Hepatic stellate cell (primary cell): ENCODE measurements around the gene GLO1.
"Not testable (repeated sequence)": the region's sequence is repeated elsewhere in the genome, so short reads cannot be mapped to it uniquely, and the experiment has no call there.

Source experiments
- DNase-seq: peaks from one replicate; pipeline ENCODE4 v3.0.0; 2011; ENCODE audit warnings: low spot score

GLO1 gene

DNA sequence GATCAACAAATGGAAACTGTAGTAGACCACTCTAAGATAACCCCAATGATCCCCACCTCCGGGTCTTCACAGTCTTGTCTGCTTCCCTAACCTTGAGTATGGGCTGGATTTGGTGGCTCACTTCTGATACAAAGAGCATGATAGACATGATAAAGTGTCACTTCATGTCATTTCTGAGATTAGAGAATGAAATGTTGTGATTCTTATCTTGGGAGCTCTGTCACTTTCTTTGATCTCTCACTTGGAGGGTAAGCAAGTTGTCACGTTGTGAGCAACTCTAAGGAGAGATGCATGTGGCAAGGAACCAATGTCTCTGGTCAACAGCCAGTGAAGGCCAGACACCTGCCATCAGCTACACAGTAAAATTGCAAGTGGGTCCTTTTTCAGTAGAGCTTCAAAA is 3.0 kb upstream of the GLO1 start:
- no peak for DNase-seq

DNA sequence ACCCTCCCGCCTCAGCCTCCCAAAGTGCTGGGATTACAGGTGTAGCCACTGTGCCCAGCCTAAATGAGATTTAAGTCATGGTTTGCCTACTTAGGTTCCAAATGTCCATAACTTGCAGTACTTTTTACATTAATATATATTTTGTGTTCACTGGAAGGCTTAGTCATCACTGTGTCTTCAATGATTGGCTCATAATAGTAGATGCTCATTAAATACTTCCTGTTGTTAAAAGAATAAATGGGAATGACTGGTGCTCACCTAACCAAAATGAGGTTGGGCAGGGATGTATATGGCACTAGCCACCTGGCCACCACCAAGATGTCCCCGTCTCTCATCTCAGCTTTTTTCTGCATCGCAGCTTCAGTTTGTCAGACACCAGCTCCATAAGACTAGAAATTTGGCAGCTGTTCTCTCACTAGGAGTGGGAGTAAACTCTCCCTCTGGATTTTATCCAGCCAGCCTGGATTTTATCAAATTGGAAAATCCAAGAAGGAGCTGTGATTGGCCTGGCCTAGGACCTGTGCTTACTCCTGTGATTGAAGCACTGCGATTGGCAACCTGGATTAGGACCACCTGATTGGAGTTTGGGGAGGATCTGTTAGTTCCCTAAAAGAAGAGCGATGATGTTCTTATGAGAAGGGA is 1.1 kb upstream of the GLO1 start:
- DNase-seq = no peak

DNA sequence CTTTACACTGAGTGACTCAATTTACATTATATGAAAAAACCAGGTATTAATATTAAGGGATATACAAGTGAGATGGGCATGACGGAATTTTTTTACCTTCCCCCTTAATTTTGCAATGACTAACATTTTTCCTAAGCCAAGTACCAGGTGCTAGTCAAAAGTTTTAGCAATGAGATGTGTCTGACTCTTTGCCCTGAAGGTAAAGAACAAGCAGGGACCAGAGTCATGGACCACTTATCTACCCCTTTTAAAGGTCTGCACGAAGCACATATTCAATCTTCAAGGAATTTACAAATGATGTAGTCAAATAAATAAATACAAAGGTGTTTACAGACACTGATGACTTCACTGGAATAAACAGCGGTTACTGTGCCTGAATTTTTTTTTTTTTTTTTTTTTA is 1.4 kb downstream of the GLO1 start:
- DNase-seq = no peak

DNA sequence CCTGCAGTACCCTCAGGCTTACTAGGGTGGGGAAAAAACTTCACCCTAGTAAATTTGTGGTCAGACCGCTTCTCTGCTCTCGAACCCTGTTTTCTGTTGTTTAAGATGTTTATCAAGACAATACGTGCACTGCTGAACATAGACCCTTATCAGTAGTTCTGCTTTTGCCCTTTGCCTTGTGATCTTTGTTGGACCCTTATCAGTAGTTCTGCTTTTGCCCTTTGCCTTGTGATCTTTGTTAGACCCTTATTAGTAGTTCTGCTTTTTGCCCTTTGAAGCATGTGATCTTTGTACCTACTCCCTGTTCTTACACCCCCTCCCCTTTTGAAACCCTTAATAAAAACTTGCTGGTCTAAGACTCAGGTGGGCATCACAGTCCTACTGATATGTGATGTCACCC is 3.2 kb downstream of the GLO1 start:
- DNase-seq = not testable (repeated sequence)

DNA sequence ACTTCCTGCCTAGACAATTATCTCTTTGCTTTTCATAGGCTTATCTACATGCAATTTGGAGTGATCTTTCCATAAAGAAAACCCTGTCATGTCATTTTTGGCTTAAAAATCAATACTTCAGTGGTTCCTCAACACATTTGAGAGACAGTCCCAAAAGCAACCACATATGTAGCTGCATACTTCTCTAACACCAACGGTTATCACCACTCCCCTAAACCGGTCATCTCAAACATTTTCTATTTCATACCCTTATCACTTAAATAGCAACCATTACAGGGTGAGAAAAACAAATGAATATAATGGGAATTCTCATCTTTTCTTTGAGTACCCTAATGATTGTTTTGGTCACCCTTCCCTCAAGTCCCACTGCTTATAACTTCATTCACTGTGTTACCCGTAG is 5.1 kb downstream of the GLO1 start:
- no peak for DNase-seq

DNA sequence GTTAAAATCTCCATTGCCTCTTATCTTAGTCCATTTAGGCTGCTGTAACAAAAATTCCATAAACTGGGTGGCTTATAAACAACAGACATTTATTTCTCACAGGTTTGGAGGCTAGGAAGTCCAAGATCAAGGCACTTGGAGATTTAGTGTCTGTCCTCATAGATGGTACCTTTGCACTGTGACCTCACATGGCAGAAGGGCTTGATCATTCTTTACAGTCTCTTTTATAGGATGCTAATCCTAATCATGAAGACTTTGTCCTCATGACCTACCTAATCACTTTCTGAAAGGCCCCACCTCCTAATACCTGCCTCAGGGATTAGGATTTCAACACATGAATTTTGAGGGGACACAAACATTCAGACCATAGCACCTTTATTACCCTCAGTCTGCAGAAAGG is 6.6 kb downstream of the GLO1 start:
- DNase-seq = no peak

DNA sequence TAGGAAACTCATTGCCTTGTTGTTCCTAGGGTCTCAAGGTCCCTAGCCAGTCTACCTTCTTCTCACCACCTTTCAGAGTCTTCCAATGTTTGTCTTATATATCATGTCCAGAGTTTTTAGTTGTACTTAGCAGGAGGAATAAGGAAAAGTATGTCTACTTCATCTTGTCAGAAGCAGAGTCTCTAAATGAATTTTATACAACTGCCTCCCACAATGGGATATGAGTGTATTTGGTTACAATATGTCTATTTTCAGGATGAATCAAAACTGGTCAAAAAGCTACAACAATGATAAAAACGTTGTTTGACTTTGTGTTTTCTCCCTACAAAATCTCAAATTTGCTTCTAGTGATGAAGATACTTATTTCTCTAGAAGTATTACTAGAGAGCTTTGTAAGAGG is 7.0 kb downstream of the GLO1 start:
- no peak for DNase-seq

DNA sequence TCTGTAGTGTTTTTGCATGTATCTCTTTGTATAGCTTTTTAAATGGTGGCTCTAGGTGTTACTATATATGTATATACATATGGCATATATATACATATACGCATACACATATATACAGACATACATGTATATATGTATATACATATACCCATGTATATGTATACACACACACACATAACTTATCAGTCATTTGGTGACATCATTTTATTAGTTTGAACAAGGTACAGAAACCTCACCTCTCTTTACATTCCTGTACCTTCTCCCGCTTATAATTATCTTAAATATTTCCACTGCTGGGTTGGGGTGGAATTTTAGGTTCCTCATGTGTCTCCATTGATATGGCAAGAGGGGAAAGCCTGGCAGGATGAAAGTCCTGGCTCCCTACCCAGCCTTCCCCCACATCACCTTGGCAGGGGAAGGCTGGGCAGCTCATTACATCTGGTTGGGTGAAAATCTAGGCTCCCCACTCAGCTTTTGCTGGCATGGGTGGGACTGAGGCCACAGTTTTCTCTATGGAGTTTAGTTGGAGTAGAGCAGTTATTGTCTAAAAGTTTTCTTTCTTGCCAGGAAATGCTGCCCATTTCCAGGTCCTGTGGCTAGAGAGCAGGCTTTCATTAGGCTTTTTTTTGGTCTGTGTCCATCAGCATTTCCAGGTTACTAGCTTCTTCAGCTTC is 7.6 kb downstream of the GLO1 start:
- no peak for DNase-seq

DNA sequence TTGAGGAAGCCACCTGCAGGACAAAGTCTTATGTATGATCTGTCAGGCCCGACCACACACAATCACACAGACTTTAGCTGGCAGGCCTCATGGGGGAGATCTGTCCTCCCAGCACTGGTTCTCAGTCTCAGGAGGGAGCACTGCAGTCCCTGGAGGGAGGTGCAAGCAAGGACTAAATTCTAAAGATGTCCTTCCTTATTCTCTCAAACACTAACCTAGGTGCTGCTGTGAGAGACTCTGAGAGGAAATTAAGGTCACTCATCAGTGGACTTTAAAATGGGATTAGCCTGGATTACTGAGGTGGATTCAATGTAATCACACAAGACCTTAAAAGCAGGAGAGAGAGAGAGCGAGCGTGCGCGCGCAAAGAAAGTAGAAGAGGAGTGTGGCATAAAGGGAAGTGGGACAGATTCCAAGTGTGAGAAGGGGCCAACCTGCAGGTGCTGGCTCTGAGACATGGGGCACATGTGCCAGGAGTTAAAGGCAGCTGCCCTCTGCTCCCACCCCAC is 14.3 kb downstream of the GLO1 start:
- DNase-seq = no peak

DNA sequence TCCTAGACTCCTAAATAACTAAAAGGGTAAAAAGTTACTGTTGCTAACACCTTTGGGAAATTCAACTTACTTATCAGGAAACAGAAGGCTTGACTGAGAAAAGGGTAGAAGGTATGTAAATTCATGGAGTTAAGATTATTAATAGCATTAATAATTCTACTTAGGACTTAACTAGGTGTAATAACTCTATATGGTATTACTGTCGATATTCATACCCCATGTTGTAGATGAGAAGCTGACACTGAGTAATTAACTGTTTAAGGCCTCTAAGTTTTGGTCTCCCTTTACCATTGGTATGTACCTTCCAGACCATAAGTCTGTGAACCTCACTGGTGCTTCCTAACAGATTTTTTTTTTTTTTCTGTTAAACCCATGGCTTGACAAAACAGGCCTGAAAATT is 15.4 kb downstream of the GLO1 start:
- DNase-seq = no peak

DNA sequence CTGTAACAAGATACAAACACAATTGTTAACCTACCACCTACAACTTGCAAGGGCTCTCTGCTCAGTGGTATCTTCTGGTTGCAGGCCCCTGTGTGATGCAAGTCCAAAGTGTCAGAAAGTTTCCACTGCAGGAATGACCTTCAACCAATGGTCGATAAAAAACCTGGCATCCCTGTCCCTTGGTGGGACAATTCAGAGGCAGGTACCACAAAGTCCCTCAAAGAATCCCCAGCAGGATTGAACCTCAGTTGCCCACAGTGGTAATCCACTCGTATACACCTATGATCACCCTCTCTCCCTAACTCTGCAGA is 15.9 kb downstream of the GLO1 start:
- no peak for DNase-seq

DNA sequence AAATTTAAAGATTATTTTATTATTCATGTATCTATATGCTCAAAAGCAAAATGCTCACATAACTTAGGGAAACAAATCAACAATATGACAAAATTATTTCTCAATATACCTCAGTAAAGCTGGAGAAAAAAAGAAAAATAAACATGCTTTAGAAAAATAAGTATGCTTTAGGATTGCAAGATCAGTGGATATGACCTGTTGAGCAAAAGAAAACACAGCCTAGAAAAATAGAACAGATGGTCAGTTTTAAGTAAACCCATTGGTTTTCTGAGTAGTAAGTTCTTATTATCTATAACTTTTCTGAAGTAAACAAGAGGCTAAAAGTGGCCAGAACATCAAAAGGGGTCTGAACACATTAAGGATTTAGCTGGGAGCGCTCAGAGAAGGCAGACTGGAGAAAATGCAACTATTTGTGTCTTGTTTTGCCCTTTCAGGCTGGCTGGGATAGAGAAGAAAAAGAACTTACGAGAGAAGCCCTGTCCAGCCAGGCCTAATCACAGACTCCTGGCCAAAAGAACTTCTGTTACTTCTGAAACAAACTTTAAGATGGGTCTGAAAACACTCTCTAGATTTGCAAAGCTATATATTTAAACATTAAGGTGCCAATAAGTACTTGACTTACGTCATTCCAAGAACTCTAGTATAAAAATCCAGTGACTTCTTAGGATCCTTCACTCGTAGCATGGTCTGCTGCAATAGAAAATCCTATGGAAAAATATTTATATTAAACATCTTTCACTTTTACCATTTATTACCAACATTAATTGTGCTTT is 16.5 kb downstream of the GLO1 start:
- DNase-seq = no peak

DNA sequence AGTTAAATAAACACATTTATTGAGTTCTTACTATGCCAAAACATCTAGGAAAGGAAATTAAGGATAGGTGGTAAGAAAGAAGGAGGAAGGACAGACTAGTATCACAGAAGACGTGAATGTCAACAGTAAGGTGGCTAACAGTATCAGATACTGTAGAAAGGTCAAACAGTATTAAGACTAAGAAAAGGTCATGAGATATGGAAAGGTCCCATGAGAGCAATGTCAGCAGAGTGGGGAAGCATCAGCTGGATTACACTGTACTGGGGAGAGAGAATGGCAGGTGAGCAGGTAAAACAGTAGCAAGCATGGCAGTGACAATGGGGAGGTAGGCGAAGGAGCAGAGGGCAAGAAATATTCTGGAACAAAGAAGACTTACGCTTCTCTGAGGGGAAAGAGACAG is 18.0 kb downstream of the GLO1 start:
- no peak for DNase-seq

DNA sequence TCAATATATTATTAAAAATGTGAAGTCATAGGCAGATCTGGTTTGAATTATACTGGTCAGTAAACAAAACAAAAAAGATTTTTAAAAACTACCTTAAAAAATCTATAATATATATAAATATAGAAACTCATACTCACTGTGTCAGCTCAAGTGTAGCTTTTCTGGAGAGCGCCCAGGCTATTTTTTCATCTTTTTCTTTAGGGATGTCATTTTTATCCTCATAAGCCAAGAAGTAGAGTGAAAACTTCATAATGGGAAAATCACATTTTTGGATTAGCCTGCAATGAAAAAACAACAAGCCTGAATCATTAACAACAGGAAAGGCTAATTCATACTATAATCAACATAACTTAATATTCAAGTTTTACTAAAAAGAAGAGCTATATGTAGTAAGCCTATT is 18.7 kb downstream of the GLO1 start:
- no peak for DNase-seq

DNA sequence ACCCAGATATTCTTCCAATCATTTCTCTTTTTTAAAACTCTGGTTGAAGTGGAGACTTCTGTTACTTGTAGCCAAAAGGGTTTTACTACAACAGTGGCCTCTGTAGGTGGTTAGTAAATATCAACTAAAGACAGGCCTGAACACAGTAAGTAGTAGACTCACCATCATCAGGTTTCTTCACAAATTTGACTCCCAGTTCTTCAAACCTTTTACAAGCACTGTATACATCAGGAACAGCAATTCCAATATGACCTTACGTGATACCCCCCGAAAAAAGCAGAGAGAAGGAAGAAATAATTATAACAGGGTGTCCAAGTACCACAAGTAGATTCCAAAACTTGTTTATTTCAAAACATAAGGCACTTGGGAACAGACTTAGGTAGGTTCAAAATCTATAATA is 21.1 kb downstream of the GLO1 start:
- no peak for DNase-seq

DNA sequence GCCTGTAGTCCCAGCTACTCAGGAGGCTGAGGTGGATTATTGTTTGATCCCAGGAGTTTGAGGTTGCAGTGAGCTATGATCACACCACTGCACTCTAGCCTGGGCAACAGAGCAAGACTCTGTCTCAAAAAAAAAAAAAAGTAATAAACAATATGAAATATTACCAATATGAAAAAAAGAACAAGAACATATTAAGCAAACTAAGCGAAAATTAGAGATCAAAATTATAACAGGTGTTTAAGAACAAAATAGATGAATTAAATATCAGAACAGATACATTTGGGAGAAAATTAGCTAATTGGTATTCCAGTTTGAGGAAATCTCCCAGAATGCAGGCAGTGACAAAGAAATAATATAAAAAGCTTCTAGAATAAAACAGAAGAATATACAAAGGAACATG is 23.3 kb downstream of the GLO1 start:
- DNase-seq = no peak

DNA sequence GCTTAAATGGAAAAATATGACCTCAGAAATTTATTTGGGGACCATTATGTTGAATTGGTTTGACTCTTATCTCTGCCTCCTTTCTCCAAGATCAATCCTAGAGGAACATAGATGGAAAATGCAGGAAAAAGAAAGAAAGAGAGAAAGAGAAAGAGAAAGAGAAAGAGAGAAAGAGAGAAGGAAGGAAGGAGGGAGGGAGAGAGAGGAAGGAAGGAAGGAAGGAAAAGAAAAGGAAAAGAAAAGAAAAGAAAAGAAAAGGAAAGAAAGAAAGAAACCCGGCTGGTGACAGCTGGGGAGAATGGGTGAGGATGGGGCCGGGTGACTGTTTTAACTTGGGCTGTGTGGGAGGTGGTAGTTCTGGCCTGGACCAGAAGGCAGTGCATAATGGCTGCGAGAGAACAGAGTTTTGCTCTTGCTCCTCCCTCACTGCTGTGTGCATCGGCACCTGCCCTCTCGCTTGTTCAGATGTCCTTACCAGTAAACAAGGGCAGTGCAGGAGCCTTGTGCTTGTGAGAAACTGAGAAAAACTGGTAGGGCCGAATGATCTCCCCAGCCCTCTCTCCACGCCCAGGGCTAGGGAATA is 24.7 kb downstream of the GLO1 start:
- DNase-seq = no peak

DNA sequence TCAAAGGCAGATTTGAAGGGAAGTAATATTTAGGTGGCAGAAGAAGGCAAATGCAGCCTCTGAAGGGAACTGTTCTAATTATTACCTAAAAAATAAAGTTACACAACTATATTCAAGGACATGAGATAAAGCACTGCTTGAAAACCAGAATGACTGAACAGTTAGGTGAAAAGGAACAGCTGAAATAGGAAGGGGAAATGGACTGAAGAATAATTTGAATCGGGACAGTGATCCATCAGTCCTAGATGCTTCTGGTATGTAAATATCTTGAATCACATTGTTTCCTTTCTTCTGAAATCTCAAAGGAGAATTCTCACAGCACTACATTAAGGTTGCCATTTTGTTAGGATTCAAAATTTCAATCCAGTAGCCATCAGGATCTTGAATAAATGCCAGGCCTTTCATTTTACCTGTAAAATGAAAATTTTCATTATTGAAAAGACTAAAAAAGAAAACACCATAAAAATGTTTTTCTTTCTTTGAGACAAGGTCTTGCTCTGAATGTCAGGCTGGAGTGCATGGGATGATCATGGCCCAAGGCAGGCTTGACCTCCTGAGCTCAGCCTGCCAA is 25.9 kb downstream of the GLO1 start:
- DNase-seq = no peak

DNA sequence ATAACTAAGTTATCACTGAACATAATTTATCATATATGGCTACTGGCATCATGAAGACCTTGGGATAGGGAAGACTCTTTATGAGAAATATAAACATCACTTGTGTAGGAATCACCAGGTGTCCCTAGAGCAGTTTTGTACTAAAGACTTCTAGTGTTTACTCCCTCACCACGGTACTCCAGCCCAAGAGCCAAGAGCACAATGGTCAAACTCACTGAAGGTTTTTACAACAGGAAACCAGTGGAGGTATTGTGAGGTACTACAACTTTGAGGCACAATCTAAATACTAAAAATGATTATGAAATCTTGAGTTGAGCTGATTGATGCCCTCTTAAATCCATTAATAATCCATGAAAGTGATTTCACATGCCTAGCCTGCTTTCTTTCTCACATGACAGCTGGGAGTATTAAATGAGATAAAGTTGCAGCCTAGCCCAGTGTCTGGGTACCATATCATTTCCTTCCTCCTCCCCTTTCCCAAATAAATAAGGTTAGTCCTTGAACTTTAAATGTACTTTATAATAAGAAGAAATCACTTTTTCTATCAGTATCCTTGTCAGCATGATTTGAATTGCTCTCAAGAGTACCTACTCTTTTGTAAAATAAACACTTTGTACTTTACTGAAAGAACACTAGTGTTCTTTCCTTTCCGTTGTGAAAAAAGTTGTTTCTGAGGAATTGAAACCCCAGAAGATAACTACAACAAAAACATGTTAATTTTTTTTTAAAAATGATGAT is 26.5 kb downstream of the GLO1 start:
- DNase-seq = no peak

DNA sequence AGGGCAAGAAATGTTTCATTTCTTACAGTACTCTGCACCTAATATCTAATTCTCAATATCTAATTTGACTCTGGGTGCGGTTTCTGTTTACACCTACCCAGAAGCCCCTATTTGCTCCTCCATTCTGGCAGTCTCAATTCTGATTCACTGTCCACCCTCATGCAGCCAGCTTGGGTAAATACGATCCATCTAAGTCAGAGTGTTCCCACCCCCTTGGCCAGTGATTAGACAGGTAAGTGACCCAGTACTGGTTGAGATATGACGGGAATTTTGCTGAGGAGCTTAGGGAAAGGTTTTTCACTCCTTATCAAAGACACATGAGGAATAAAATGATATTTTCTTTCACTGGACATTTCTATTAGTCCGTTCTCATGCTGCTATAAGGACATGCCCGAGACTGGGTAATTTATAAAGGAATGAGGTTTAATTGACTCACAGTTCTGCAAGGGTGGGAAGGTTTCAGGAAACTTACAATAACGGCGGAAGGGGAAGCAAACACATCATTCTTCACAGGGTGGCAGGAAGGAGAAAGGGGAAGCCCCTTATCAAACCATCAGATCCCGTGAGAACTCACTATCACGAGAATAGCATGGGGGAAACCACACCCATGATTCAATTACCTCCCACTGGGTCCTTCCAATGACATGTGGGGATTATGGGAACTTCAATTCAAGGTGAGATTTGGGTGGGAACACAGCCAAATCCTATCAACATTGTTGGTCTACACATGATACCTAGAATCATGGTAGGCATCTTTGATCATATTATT is 29.4 kb downstream of the GLO1 start:
- DNase-seq = no peak

DNA sequence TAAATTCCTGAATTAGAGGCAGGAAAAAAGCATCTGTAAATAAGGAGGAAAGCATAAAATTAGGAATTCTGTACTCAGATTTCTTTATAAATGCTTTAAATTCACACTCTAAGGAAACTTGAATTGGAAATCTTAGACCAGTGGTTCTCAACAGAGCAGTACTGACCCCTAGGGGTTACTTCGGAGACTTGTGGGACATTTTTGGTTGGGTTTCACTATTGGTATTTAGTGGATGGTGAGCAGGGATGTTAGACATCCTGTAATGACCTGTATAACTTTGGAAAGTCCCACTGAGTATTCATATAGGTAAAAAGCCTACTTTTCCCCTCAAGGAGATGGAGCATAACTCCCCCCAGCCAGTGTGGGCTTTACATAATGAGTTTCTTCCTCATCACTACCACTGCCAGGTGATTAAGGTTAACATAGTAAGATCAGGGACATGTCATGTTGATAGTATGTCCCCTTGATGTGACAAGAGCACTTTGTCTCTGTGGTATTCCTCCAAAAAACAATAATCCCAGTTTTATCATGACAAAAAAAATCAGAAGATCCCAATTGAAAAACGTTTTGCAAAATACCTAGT is 31.0 kb downstream of the GLO1 start:
- DNase-seq = peak; percentile 72
